ENCODE data around the gene DLGAP1.

DLGAP1 gene

DNA sequence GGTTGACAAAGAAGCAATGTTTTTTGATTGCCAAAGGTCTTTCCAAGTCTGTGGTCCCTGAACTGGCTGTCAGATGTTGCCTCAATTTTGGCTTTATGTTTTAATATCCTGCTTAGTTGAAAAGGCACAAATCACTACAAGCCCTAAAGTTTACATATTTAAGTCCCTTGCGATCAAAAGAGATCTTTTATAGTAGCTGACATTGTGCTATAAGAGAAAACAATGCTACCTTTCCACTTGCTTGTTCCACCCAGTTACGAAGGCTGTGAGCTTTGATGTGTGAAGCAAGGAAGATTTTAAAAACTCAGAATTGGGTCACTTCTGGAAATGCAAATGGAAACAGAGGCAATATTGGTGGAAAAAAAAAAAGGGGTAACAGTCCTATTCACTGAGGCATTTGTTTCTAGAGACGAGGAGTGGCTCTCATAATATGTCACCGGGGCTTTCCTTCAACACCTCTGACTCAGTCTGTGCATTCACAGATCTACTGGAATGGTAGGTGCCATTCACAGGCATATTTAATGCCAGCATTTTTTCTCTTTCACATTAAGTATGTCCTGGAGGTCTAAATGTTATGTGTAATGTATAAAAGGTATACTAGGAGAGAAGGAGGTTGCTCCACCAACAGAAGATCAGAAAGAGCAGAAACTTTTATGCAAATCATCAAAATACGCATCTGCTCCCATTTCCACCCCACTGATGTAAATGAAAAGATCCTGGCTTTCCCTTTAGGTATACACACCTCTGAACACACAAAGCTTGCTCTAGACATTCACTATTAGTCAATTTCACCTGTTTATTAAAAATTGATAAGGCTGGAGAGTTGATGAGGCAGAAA lies 913.3 kb downstream of the DLGAP1 start:
- peak; percentile 100 for ATAC-seq
- Mint-ChIP-seq H3K9me3 (no peaks in the 10 kb centered on the region), H3K4me3 (peak overlapping the region; percentile 10), H3K27ac (peak overlapping the region; percentile 52), H3K36me3 (no peaks in the 10 kb centered on the region), H3K4me1 (peaks cover 16% of the 10 kb centered on the region)
- peak in 1 of 2 donors; percentile 49 for DNase-seq (ENCODE audit: low spot score in 2 of 2)

DNA sequence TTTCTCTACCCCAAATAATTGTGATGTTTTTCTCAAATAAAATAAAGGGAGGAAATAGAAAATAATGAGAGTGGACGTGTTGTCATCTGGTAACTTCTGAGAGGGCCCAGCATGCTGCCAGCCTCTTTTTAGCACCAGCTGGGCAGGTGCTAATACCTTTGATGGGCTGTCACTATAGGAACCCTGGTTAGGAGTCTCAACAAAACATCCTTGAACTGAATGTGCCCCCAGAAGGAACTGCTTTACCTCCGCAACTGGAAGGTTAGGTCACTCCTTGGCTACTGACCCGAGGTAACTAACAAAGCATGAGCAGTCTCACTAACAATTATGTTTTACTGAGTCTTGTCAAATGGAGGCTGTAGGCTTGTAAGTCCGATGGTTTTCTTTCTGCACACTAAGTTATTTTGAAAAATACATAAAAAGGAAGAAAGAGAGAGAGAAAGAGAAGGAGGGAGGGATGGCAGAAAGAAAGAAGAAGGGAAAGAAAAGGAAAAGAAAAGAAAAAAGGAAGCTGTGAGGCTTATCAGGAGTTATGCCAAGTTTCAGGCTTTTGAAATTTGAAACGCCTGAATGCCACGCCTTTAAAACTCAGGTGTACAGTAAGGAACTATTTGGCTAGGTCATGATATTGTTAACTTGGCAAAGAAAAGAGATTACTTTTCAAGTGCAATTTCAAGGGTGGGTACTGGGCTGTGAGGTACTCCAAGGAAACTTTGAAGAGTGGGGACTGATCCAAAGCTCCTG lies 914.1 kb downstream of the DLGAP1 start:
- DNase-seq (ENCODE audit: low spot score in 2 of 2) (no peak), ATAC-seq (no peak)
- Mint-ChIP-seq H3K36me3 (no peaks in the 10 kb centered on the region), H3K9me3 (no peaks in the 10 kb centered on the region), H3K27ac (peak overlapping the region; percentile 41), H3K4me1 (peaks cover 16% of the 10 kb centered on the region), H3K4me3 (no peak overlapping the region)

DNA sequence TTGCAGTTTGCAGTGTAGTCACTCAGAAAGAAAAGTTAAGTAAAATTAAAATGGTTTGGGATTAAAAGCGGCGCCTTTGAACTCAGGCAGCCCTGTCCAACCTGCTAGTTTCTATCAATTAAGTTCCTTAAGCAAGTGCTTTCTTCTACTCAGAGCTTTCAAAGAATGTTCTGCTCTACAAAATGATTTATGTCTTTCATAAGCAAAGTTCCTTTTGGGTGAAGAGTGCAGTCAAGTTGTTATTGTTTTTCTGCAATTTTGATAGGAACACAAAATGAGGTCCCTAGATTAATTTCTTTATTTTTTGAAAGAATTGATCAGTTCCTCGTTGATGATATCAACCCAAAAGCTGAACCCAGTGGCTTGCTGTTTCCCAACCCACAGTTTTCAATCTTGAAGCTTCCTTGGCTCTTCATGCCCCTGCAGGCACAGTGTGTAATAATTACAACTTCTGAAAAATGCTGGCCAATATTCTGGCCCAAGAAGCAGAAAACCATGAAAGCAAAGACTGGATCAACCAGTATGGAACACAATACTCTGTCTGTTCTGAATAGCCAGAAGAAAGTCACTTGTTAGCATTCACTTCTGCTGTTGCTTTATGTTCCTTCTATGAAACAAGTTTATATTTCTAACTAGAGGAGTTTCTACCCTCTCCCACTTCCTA lies 916.0 kb downstream of the DLGAP1 start:
- Mint-ChIP-seq H3K36me3 (no peaks in the 10 kb centered on the region), H3K4me1 (peaks cover 16% of the 10 kb centered on the region), H3K9me3 (no peaks in the 10 kb centered on the region), H3K27ac (no peak overlapping the region), H3K4me3 (no peak overlapping the region)
- no peak for ATAC-seq
- DNase-seq (ENCODE audit: low spot score in 2 of 2), result no peak

DNA sequence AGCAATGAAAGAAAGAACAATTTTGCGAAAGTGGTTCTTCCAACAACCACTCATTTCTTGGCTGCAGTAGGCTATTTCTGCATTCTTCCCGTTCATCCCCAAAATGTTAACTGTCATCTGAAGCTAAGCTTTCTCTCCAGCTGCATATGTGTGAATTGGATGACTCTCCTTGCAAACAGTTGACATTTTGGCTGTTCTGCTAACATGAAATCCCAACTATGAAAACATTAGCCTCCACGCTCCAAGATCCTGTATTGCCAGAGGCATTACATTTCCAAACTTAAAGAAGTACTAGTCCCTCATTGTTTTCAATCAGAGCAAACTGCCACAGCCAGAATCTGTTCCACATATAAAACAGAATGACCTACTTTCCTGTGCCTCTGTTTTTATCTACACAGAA lies 916.7 kb downstream of the DLGAP1 start:
- no peak for DNase-seq (ENCODE audit: low spot score in 2 of 2)
- no peak for ATAC-seq
- peaks cover 16% of the 10 kb centered on the region for H3K4me1 Mint-ChIP-seq
- no peaks in the 10 kb centered on the region for H3K36me3 Mint-ChIP-seq
- H3K4me3 Mint-ChIP-seq, result no peak overlapping the region
- no peak overlapping the region for H3K27ac Mint-ChIP-seq
- H3K9me3 Mint-ChIP-seq, result no peaks in the 10 kb centered on the region

DNA sequence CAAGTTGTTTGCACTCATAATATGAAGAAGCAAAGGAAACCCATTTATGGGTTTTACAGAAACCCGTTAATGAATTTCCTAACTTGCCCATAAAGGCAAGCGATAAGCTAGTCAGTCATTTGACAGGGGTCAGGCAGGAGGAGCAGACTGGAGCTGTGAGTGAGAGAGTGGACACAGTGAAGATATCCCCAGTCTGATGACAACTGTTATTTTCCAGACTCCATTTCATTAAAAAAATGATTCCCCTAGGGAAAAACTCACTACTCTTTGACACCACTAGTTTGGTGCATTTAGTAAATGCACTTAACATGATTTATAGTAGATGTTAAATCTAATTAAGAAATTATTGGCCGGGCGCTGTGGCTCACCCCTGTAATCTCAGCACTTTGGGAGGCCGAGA lies 924.3 kb downstream of the DLGAP1 start:
- Mint-ChIP-seq H3K27ac (no peak overlapping the region), H3K9me3 (no peaks in the 10 kb centered on the region), H3K36me3 (no peaks in the 10 kb centered on the region), H3K4me1 (peaks cover 11% of the 10 kb centered on the region), H3K4me3 (no peak overlapping the region)
- DNase-seq (ENCODE audit: low spot score in 2 of 2), result no peak
- ATAC-seq, result no peak

DNA sequence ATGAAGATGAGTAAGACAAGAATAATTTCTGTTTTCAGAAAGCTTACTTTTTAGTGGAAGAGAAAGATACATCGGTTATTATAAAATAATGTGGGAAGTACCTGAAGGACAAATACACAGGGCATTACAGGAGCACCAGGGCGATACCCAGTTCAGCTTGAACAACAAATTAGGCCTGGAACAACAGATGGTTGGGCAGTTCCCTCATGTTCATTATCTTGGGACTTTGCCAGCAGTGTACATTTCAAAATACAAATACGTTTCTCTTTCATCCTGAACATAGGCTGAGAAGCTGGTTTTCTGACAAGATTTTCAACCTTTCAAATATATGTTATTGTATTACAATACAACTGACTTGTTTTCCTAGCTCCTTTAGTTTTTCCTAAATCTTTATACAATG lies 925.5 kb downstream of the DLGAP1 start:
- no peaks in the 10 kb centered on the region for H3K36me3 Mint-ChIP-seq
- H3K4me1 Mint-ChIP-seq, result peaks cover 15% of the 10 kb centered on the region
- no peak for DNase-seq (ENCODE audit: low spot score in 2 of 2)
- no peak overlapping the region for H3K4me3 Mint-ChIP-seq
- H3K9me3 Mint-ChIP-seq, result no peaks in the 10 kb centered on the region
- no peak for ATAC-seq
- H3K27ac Mint-ChIP-seq, result no peak overlapping the region

DNA sequence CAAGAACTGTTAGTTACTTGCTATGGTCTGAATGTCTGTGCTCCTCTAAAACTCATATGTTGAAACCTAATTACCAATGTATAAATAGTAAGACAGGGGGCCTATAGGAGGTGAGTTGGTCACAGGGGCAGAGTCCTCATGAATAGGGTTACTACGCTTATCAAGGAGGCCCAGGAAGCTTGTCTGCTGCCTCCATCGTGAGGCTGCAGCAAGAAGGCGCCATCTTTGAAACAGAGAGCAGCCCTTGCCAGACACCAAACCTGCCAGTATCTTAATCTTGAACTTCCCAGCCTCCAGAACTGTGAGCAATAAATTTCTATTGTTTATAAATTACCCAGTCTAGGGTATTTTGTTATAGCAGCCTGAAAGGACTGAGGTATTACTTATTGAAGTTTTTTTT lies 926.0 kb downstream of the DLGAP1 start:
- Mint-ChIP-seq H3K4me1 (peaks cover 15% of the 10 kb centered on the region), H3K36me3 (no peaks in the 10 kb centered on the region), H3K27ac (no peak overlapping the region), H3K4me3 (no peak overlapping the region), H3K9me3 (no peaks in the 10 kb centered on the region)
- DNase-seq (ENCODE audit: low spot score in 2 of 2) (no peak), ATAC-seq (no peak)

DNA sequence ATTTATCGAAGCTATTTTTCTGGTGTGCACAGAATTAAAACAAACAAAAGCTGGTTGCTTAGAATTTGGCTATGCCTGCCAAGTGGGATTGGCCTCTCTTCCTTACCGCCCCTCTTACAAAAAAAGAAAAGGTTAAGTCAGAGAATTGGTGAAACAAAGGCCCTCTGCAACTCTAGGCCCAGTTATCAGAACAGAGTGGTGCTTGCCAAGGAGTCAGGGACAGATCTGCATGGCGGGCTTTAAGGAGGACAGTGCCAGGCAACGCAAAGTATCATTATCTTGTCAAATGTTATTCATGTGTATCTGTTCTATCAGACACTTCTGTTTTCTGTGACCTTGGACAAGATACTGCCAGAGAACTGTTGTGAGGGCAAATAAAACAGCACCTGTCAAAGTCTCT lies 926.9 kb downstream of the DLGAP1 start:
- Mint-ChIP-seq H3K4me1 (peaks cover 15% of the 10 kb centered on the region), H3K4me3 (no peak overlapping the region), H3K27ac (no peak overlapping the region), H3K9me3 (no peaks in the 10 kb centered on the region), H3K36me3 (no peaks in the 10 kb centered on the region)
- ATAC-seq (no peak), DNase-seq (ENCODE audit: low spot score in 2 of 2) (no peak)

DNA sequence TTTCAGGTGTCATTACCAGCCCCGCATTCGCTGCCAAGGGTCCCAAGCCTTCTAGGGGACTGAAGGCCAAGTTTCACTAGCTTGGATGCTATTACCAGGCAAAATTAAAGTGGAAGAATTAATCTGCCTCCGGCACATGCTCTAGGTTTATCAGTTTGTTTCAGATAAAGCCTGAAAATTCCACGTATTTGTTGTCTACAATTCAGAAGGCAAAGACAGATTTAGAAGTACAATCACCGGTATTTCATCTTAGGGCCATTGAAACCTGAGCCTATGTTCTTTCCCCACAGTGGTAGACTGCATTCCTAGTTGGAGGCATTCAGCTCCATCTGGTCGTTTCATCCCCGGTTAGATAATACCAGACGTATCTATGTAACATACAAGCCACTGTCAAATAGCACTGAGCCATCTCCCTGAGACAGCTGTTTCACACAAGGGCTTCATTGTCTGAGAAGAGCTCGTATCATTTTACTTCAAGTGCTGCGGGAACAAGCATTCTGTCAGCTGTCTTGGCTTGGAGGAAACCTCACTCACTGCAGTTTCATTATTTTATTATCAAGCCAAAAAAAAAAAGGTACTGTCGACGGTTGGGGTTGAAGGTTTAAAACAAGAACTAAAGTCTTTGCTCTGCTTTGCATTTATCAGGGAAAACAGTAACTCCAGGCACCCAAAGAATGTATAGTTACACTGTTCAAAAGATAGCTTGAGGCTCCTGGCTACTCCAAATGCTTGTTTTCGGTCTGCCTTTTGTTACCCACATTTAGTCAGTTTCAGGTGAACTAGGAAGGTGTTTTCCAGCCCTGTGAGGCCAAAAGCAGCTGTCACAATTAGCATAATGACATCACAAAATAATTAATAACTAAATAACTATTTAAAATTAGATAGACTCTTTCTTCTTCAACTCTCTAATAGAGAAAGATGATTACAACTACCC lies 928.4 kb downstream of the DLGAP1 start:
- ATAC-seq, result no peak
- Mint-ChIP-seq H3K36me3 (no peaks in the 10 kb centered on the region), H3K4me1 (peaks cover 15% of the 10 kb centered on the region), H3K4me3 (peak overlapping the region; percentile 45), H3K27ac (no peak overlapping the region), H3K9me3 (no peaks in the 10 kb centered on the region)
- DNase-seq (ENCODE audit: low spot score in 2 of 2), result no peak

DNA sequence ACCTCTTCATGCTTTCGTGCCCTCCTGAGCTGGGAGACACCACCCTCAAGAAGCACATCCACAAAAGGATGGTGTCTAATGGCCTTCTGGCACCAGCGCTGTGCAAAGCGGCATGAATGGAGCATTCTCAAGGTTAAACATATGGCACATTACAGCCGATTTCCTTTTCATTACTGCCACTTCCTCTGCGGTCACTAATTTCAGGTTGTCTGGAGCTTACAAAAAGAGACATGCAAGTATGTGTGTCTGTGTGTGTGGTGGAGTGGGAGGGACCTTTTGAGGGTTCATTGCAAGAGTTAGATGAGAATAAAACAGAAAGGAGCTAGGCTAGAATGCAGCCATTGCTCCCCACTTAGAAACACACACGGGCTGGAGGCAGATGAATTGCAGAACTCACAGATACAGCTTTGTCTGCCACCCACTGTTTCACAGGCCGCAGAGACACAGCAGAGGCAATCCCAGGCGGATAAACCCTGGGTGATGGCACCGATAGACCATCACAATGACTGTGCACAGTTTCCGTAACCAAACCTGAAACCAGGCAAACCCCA lies 929.2 kb downstream of the DLGAP1 start:
- Mint-ChIP-seq H3K4me3 (peak overlapping the region; percentile 45), H3K27ac (no peak overlapping the region), H3K36me3 (no peaks in the 10 kb centered on the region), H3K4me1 (peaks cover 15% of the 10 kb centered on the region), H3K9me3 (no peaks in the 10 kb centered on the region)
- ATAC-seq (peak; percentile 94), DNase-seq (ENCODE audit: low spot score in 2 of 2) (peak; percentile 14 to 62)

DNA sequence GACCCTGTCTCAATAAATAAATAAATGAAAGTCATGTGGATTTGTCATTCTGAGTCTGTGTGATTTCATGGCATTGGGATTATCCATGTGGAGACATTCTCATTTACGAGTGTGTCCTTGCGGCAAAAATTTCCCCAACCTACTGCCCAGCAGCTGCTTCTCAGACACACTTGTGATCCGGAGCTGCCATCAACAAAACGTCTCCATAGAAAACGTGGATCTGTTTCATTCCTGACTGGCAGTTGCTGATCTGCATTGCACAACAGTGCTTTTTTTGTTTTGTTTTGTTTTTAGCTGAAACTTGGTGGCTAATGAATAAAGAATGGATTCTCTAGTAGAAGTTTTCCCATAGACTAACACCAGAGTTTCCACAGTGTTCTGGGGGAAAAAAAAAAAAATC lies 930.4 kb downstream of the DLGAP1 start:
- no peak overlapping the region for H3K4me3 Mint-ChIP-seq
- DNase-seq (ENCODE audit: low spot score in 2 of 2) (no peak), ATAC-seq (no peak)

DNA sequence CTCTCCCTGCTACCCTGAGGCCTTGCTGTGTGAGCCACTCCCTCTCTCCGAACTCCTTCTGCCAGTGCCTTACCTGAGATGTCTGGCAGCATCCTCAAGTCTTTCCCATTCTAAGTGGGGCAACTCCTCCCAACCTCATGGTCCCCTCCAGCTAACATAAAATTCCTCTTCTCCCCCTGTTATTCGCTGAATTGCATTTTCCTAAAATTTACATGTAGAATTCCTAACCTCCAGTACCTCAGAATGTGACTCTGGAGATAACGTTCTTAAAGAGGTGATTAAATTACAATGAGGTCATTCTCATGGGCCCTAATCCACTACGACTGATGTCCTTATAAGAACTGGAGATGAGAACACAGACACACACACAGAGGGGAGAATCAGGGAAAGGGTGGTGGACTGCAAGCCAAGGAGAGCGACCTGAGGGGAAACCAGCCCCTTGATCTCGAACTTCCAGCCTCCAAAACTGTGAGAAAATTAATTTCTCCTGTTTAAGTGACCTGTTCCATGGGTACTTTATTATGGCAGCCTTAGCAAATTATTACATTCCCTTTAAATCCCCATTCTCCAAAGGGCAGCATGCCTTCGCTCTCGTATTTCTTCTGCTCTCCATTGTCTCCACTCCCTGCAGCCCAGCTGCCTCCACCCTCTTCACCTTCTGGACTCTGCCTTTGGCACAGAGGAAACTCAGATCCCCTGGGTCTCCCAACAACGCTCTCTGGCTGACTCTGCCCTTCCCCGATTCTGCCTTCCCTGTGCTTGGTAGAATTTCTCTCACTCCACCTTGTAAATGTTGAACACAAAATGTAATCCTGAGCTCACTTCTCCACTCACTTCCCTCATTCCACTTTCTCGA lies 934.6 kb downstream of the DLGAP1 start:
- Mint-ChIP-seq H3K27ac (no peak overlapping the region), H3K9me3 (no peaks in the 10 kb centered on the region), H3K4me3 (no peak overlapping the region), H3K36me3 (no peaks in the 10 kb centered on the region), H3K4me1 (peaks cover 1% of the 10 kb centered on the region)
- DNase-seq (ENCODE audit: low spot score in 2 of 2) (no peak), ATAC-seq (no peak)

More for the DNA sequence above, 930.4 kb downstream of the DLGAP1 start:
- Mint-ChIP-seq H3K4me1 (peaks cover 15% of the 10 kb centered on the region), H3K9me3 (no peaks in the 10 kb centered on the region), H3K36me3 (no peaks in the 10 kb centered on the region), H3K27ac (no peak overlapping the region)

DNA sequence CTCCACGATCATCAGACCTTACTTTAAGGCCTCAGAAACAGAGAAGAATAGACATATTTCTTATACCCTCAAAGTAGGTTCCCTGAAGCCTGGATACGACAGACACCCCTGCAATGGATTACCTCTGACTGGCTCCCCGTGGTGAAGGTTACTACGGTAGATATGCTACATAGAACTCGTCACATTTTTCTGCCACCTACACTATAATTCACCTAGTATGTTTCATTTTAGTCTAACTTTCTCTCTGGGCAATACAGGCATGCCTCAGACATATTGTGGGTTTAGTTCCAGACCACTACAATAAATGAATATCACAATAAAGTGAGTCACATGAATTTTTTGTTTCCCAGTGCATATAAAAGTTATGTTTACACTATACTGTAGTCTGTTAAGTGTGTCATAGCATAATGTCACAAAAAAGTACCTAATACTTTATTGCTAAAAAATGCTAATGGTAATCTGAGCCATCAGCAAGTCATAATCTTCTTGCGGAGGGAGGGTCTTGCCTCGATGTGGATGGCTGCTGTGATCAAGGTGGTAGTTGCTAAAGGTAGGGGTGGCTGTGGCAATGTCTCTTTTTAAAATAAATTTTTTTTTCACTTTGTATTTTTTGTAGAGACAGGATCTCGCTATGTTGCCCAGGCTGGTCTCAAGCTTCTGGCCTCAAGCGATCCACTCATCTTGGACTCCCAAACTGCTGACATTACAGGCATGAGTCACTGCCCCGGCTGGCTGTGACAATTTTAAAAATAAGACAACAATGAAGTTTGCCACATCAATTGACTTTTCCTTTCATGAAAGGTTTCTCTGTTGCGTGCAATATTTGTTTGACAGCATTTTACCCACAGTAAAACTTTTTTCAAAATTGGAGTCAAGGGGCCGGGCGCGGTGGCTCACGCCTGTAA lies 940.5 kb downstream of the DLGAP1 start:
- Mint-ChIP-seq H3K27ac (peak overlapping the region; percentile 21), H3K4me3 (no peak overlapping the region), H3K36me3 (no peaks in the 10 kb centered on the region), H3K9me3 (no peaks in the 10 kb centered on the region), H3K4me1 (peaks cover 26% of the 10 kb centered on the region)
- no peak for DNase-seq (ENCODE audit: low spot score in 2 of 2)
- ATAC-seq, result peak; percentile 19

Data from stimulated activated effector memory CD8-positive, alpha-beta T cell treated with anti-CD3 and anti-CD28 coated beads, Interleukin-12 subunit alpha, Interleukin-12 subunit beta, amount 100 ng/mL, for 72 hours (primary cell).